Measurements from ENCODE around the gene SF3B6.

SF3B6 gene

DNA sequence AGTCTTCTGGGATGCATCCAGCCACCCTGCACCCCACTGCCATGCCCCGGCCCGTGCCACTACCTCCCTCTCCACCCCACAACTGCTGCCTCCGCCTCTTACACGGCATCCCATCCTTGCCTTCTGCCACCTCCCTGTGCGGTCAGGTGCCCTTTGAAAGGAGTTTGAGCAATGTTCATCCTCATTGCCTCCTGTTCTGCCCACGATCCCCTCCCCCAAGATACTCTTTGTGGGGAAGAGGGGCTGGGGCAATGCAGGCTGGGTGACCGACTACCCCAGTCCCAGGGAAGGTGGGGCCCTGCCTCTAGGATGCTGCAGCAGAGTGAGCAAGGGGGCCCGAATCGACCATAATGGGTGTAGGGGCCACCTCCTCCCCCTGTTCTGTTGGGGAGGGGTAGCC lies 57.9 kb downstream of the SF3B6 start:
- no peak for DNase-seq

DNA sequence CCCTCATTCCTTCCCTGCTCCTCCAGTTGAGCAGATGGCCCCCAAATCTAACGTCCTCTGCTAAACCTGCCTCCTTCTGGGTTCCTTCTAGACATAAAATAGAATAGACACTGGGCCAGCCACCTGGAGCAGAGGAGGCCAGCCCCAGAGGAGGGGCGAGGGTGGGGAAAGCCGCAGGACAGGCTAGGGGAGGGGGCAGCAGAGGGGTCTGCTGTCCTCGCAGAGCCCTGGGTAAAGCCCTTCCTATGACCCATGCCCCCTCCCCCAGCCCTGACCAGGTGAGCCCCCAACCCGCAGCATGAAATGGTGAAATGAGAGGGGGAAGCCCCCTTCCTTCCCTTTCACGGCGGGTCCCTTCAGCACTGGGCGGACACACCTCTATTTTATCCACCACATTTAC lies 58.4 kb downstream of the SF3B6 start:
- DNase-seq: no peak
